Thyroid gland (tissue), 4 donors: ENCODE measurements around the gene PTCRA. TPM values are rescaled to one million over a fixed set of nuclear protein-coding genes. Genes with fewer than 3 reads are reported as not detected.
"Not testable (repeated sequence)": the region's sequence is repeated elsewhere in the genome, so short reads cannot be mapped to it uniquely, and the experiment has no call there.

ENCODE experiments used
- DNase-seq, 2 donors: peaks; one replicate each; pipeline ENCODE4 v3.0.0-alpha.2; 2019
- H3K27ac ChIP-seq, 3 donors: fragments of 200-600 bp; sonication (generic); 1 replicate in 2 of 3; 2 replicates in 1 of 3; pipeline ENCODE4 v1.5.1; 2016 to 2019; ENCODE audit warnings: mild to moderate bottlenecking in 1 of 3, moderate library complexity in 1 of 3
- H3K27me3 ChIP-seq: fragments of 200-600 bp; sonication (generic); one replicate; pipeline ENCODE4 v1.5.1; 2019
- H3K36me3 ChIP-seq, 2 donors: fragments of 200-600 bp; sonication (generic); one replicate each; pipeline ENCODE4 v1.5.1; 2016 to 2019
- H3K4me1 ChIP-seq, 2 donors: fragments of 200-600 bp; sonication (generic); one replicate each; pipeline ENCODE4 v1.5.1; 2017 to 2019
- H3K4me3 ChIP-seq, 3 donors: fragments of 200-600 bp; sonication (generic); replicated peaks in 1 of 3; 1 replicate in 2 of 3; 2 replicates in 1 of 3; pipeline ENCODE4 v1.5.1; 2016; ENCODE audit warnings: mild to moderate bottlenecking in 1 of 3
- H3K9me3 ChIP-seq: fragments of 200-600 bp; sonication (generic); one replicate; pipeline ENCODE4 v1.5.1; 2017
- CTCF ChIP-seq, 6 experiments: fragments of 200-600 bp in 3 of 6; fragments of 450-650 bp in 3 of 6; sonication (generic) in 3 of 6; IDR thresholded peaks; one replicate each; pipeline ENCODE4 v1.5.1; 2016 to 2019; ENCODE audit warnings: antibody characterized with exemption in 6 of 6, mild to moderate bottlenecking in 2 of 6, inconsistent platforms in 1 of 6, moderate library complexity in 1 of 6
- POLR2A ChIP-seq, 2 donors: fragments of 450-650 bp; IDR thresholded peaks; one replicate each; pipeline ENCODE4 v1.6.1; 2017; ENCODE audit warnings: antibody characterized with exemption in 2 of 2, mild to moderate bottlenecking in 2 of 2, moderate library complexity in 1 of 2
- whole genome bisulfite sequencing, 2 donors: methylation state at CpG; one replicate each; pipeline ENCODE4 v1.1.5; 2017; 5-methylcytosine and 5-hydroxymethylcytosine counted together
- intact Hi-C: fragments of 100-400 bp; cut with DNase I; formaldehyde crosslinking; loops from one replicate; pipeline ENCODE4 v1.15.1; 2023
- total RNA-seq, 4 donors: library from RNA; depleted of rRNA; stranded (reverse); fragments of >200 nt; gene quantifications; one replicate each; pipeline ENCODE4 v1.2.3, GENCODE V29; 2016

The PTCRA gene
- total RNA-seq, 4 donors from 2014 or later = not detected

GRCh38 chr6:42890311-42891198 is 25.3 kb upstream of the PTCRA start:
- intact Hi-C loops = no loop called here
- H3K27ac ChIP-seq = peak overlapping the region; percentile 45 to 81 (median 80)
- H3K36me3 ChIP-seq = peaks cover 8 to 14% of the 10 kb centered on the region in 2 donors
- peaks cover 7% of the 10 kb centered on the region in 2 donors for H3K4me1 ChIP-seq
- H3K4me3 ChIP-seq = peak overlapping the region; percentile 71 to 89 (median 72)
- DNase-seq = peak; percentile 92 to 94
- H3K27me3 ChIP-seq = no peaks in the 10 kb centered on the region
- 0% methylated on average over 47 to 49 of the region's 63 CpGs for WGBS, 2 donors
- TF ChIP-seq CTCF (IDR thresholded peaks at IDR 0.05) (no peak), POLR2A (IDR thresholded peaks at IDR 0.05) (peak in 1 of 2 donors; percentile 74)
- H3K9me3 ChIP-seq = no peaks in the 10 kb centered on the region

DNA sequence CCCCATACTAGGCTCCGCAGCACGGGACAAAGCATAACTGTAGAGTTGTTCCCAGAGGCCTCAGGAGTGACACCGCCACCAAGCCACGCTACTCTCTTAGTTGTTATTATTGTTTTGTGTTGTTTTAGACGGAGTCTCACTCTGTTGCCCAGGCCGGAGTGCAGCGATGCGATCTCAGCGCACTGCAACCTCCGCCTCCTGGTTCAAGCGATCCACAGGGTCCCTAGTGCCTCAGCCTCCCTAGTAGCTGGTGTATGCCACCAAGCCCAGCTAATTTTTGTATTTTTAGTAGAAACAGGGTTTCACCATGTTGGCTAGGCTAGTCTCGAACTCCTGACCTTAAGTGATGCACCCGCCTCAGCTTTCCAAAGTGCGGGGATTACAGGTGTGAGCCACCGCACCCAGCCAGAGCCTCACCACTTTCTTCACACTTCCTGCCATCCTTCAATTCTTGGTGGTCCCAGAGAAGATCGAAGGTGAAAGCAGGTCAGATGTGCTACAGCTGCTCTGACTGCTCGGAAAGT is 24.6 kb upstream of the PTCRA start:
- Histone ChIP-seq H3K27me3 (no peaks in the 10 kb centered on the region), H3K36me3 (peaks cover 1 to 8% of the 10 kb centered on the region in 2 donors), H3K9me3 (no peaks in the 10 kb centered on the region), H3K4me3 (peak overlapping the region; percentile 16 to 89 (median 71)), H3K27ac (peak overlapping the region in 2 of 3 donors; percentile 80 to 81), H3K4me1 (peaks cover 7% of the 10 kb centered on the region in 2 donors)
- no peak for TF ChIP-seq POLR2A (IDR thresholded peaks at IDR 0.05)
- no peak for TF ChIP-seq CTCF (IDR thresholded peaks at IDR 0.05)
- intact Hi-C loops = no loop called here
- WGBS, 2 donors = 31 to 45% methylated on average over 15 to 17 of the region's 17 CpGs
- no peak for DNase-seq

GRCh38 chr6:42894041-42894828 is 21.6 kb upstream of the PTCRA start:
- 70% methylated on average over 19 of the region's 19 CpGs for WGBS, 2 donors

DNA sequence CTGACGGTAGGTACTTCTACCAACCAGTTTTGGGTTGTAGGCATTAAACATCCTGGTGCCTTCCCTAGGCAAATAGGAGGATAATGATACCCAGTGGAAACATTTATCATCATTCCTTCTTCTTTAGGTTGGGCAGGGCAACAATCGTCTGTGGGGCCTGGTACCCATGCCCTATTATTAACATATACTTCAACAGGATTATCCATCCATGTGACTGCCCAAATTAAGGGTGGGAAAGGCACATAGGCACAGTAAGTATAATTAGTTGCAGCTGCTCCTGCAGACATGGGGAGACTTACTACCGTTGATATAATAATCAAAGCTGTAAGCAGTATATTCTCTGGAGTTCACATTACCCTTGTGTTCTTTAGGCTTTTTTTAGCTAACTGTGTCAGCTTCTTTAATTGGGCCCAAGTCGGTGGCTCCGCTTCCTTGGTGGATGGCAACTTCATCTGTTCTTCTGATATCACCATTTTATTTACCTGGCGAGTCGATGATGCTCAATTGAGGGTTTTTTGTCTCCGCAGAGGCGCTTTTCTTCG is 19.6 kb upstream of the PTCRA start:
- Histone ChIP-seq H3K4me1 (peaks cover 0 to 3% of the 10 kb centered on the region in 2 donors), H3K27ac (no peak overlapping the region), H3K4me3 (no peak overlapping the region), H3K9me3 (no peaks in the 10 kb centered on the region), H3K27me3 (no peaks in the 10 kb centered on the region), H3K36me3 (no peaks in the 10 kb centered on the region)
- 86 to 88% methylated on average over 10 of the region's 10 CpGs for WGBS, 2 donors
- DNase-seq = no peak
- TF ChIP-seq CTCF (IDR thresholded peaks at IDR 0.05) (no peak), POLR2A (IDR thresholded peaks at IDR 0.05) (no peak)
- intact Hi-C loops = no loop called here

More at GRCh38 chr6:42894041-42894828, 21.6 kb upstream of the PTCRA start:
- H3K4me1 ChIP-seq, H3K36me3 ChIP-seq, intact Hi-C loops, H3K27me3 ChIP-seq, H3K9me3 ChIP-seq, DNase-seq, H3K27ac ChIP-seq, H3K4me3 ChIP-seq: not testable (repeated sequence)

GRCh38 chr6:42898891-42899361 is 16.9 kb upstream of the PTCRA start:
- DNase-seq = peak; percentile 61 to 66
- H3K27me3 ChIP-seq = no peaks in the 10 kb centered on the region
- intact Hi-C loops = no loop called here
- H3K9me3 ChIP-seq = no peaks in the 10 kb centered on the region
- no peak for TF ChIP-seq POLR2A (IDR thresholded peaks at IDR 0.05)
- TF ChIP-seq CTCF (IDR thresholded peaks at IDR 0.05) = peak; percentile 57 to 87 (median 77)
- H3K36me3 ChIP-seq = no peaks in the 10 kb centered on the region
- H3K4me3 ChIP-seq = no peak overlapping the region
- no peak overlapping the region for H3K27ac ChIP-seq
- 9% methylated on average over 10 of the region's 10 CpGs for WGBS, 2 donors
- H3K4me1 ChIP-seq = peaks cover 0 to 7% of the 10 kb centered on the region in 2 donors
